Mucosa of stomach (tissue), 1 donor: ENCODE measurements around the gene SHOC2.

Experiments used
- H3K27me3 ChIP-seq: one replicate; pipeline ENCODE4 v1.7.0; 2013; ENCODE audit warnings: mild to moderate bottlenecking, low read length; ENCODE audit not compliant: control insufficient read depth, insufficient read depth
- H3K36me3 ChIP-seq: one replicate; pipeline ENCODE4 v1.7.0; 2013; ENCODE audit warnings: low read length; ENCODE audit not compliant: control insufficient read depth, insufficient read depth
- H3K4me1 ChIP-seq: one replicate; pipeline ENCODE4 v1.7.0; 2013; ENCODE audit warnings: mild to moderate bottlenecking, low read length; ENCODE audit not compliant: control insufficient read depth, insufficient read depth
- H3K4me3 ChIP-seq: one replicate; pipeline ENCODE4 v1.7.0; 2013; ENCODE audit warnings: low read length
- H3K9ac ChIP-seq: one replicate; pipeline ENCODE4 v1.7.0; 2013; ENCODE audit warnings: mild to moderate bottlenecking, low read length, moderate library complexity
- H3K9me3 ChIP-seq: one replicate; pipeline ENCODE4 v1.7.0; 2013; ENCODE audit warnings: mild to moderate bottlenecking, low read length, moderate library complexity; ENCODE audit not compliant: control insufficient read depth
- donor health status: Pancreatic carcinoma.

Gene SHOC2

DNA sequence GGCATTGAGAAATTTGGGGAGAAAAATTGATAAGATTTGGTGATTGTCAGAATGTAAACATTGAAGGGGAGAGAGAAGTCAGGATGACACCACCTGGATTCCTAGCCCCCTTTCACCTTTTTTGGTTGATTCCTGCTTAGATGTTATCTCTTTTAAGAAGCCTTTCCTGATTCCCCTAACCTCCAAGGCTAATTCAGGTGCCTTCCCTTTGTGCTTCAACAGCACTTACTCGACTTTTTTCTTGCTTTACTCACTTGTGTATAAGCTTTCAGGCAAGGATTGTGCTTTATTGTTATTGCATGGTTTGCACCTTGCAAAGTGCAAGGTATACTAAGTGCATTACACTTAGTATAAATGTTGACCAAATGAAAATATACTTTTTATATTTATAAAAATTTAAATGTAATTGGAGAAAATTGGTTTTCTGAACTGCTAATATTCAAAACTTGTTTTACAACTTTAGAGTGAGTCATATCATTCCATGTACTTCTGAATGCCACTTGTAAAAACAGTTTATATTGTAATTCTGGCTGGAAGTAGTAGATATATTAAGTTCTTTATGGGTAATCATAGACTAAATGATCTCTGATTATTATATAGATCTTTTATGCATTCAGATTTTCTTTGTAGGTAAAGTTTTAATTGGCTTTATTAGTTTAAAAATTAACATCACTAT is 13.2 kb downstream of the SHOC2 start:
- no peak overlapping the region for H3K4me3 ChIP-seq
- no peak overlapping the region for H3K9ac ChIP-seq
- H3K36me3 ChIP-seq = no peaks in the 10 kb centered on the region
- peaks cover 16% of the 10 kb centered on the region for H3K4me1 ChIP-seq
- H3K9me3 ChIP-seq = no peaks in the 10 kb centered on the region
- no peaks in the 10 kb centered on the region for H3K27me3 ChIP-seq

DNA sequence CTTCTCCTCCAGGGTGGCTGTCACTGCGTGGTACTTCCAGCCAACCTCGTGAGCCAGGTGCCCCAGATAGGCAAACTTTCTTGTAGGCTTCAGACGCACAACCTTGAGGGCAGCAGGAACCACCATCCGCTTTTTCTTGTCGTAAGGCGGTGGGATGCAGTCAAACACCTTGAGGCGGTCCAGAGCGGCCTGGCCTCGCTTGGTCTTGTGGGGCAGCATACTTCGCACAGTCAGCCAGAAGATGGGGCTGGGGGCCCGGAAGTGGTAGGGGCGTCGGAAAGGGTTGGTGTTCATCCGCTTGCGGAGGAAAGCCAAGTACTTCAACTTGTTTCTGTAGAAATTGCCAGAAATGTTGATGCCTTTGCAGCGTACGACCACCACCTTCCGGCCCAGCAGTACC is 17.4 kb downstream of the SHOC2 start:
- Histone ChIP-seq H3K27me3 (no peaks in the 10 kb centered on the region), H3K9ac (no peak overlapping the region), H3K4me1 (peaks cover 8% of the 10 kb centered on the region), H3K4me3 (no peak overlapping the region), H3K9me3 (no peaks in the 10 kb centered on the region), H3K36me3 (no peaks in the 10 kb centered on the region)

DNA sequence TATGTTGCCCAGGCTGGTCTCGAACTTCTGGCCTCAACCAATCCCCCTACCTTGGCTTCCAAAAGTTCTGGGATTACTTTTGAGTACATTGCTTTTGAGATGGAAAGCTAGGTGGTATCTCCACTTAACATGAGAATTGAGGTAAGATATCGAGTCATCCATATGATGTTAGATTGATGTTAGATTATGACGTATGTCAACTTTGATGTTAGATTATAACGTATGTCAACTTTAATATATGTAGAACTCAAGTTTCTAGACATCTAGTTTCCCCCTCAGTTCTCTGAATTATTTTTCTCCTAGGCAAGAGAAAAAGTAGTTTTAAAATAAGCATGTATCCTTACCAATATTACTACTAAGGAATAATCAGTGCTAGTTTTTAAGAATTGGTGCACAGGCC is 20.0 kb downstream of the SHOC2 start:
- H3K4me3 ChIP-seq = no peak overlapping the region
- H3K4me1 ChIP-seq = no peaks in the 10 kb centered on the region
- no peaks in the 10 kb centered on the region for H3K27me3 ChIP-seq

DNA sequence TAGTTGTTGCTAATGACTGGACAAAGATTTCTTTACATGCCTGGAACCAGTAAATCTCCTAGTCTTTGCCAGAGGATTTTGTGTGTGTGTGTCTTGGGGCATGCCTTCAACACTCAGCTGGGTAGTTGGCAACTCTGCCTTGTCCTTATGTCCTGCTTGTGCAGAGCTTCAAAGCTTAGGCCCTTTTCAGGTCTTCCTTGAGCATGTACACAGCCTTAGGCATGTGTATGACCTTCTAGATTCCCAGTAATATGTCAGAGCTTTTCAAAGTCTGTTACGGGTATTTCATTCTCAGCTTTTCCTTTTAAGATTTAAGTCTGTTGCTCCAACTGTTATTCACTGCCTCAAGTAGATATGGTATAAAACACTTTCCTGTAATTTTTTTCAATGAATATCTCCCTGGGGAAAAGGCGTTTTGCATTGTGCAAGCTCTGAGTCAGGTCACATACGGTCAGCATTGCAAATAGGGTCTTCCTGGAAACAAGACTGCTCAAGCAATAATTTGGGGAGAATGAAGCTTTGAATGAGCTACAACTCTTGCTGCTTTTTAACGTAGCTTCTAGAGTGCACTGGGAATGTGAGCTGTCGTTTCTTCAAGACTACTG is 25.5 kb downstream of the SHOC2 start:
- Histone ChIP-seq H3K9me3 (no peaks in the 10 kb centered on the region), H3K36me3 (no peaks in the 10 kb centered on the region), H3K9ac (no peak overlapping the region), H3K4me1 (no peaks in the 10 kb centered on the region), H3K4me3 (no peak overlapping the region), H3K27me3 (no peaks in the 10 kb centered on the region)

More for the DNA sequence above, 20.0 kb downstream of the SHOC2 start:
- Histone ChIP-seq H3K9me3 (no peaks in the 10 kb centered on the region), H3K36me3 (no peaks in the 10 kb centered on the region), H3K9ac (no peak overlapping the region)

- H3K9me3 ChIP-seq = no peaks in the 10 kb centered on the region
- H3K9ac ChIP-seq = no peak overlapping the region
- no peak overlapping the region for H3K4me3 ChIP-seq
- H3K36me3 ChIP-seq = no peaks in the 10 kb centered on the region
- no peaks in the 10 kb centered on the region for H3K27me3 ChIP-seq
- no peaks in the 10 kb centered on the region for H3K4me1 ChIP-seq
Measured at GRCh38 chr10:110946496-110946895, 27.1 kb downstream of the SHOC2 start.

DNA sequence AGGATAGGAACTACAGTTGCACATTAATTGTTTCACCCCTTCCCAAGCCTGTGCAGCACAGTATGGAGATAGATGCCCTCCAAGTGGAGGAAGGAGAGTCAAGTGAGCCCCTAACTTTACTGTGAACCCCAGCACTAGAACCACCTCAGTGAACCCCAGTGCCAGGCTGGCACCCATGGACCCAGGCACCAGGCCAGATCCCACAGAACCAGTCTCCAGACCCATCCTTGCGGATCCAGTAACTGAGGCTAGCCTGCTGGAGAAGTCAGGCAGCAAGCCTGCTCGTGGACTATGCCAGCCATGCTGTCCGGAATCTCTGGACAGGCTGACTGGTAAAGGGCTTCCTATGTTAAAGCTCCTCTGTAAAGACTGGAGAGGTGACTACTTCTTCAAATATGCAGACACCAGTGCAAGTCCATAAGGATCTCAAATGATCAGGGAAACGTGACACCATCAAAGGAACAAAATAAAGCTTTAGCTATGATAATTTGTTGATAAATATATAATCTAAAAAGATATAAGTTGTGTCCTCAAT is 27.7 kb downstream of the SHOC2 start:
- no peaks in the 10 kb centered on the region for H3K9me3 ChIP-seq
- no peaks in the 10 kb centered on the region for H3K27me3 ChIP-seq
- no peak overlapping the region for H3K4me3 ChIP-seq
- H3K9ac ChIP-seq = no peak overlapping the region
- no peaks in the 10 kb centered on the region for H3K36me3 ChIP-seq
- H3K4me1 ChIP-seq = no peaks in the 10 kb centered on the region

DNA sequence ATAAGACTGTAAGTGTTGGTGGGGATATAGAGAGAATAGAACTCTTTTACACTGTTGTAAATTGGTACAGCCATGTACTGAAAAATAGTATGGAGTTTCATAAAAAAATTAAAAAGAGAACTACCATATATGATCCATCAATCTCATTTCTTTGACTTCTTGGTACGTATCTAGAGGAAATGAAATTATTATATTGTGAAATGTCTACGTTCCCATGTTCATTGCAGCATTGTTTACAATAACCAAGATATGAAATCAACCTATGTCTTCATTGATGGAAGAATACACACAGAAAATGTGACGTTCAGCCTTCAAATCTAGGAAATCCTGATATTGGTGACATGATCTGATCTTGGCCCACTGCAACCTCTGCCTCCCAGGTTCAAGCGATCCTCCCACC is 32.0 kb downstream of the SHOC2 start:
- Histone ChIP-seq H3K27me3 (no peaks in the 10 kb centered on the region), H3K36me3 (no peaks in the 10 kb centered on the region), H3K9ac (no peak overlapping the region), H3K4me3 (no peak overlapping the region), H3K4me1 (no peaks in the 10 kb centered on the region), H3K9me3 (no peaks in the 10 kb centered on the region)

GRCh38 chr10:110957606-110958005 is 38.2 kb downstream of the SHOC2 start:
- H3K9ac ChIP-seq = no peak overlapping the region
- H3K36me3 ChIP-seq = no peaks in the 10 kb centered on the region
- no peak overlapping the region for H3K4me3 ChIP-seq
- no peaks in the 10 kb centered on the region for H3K27me3 ChIP-seq
- no peaks in the 10 kb centered on the region for H3K9me3 ChIP-seq
- H3K4me1 ChIP-seq = no peaks in the 10 kb centered on the region

- no peaks in the 10 kb centered on the region for H3K4me1 ChIP-seq
- no peak overlapping the region for H3K9ac ChIP-seq
- H3K27me3 ChIP-seq = no peaks in the 10 kb centered on the region
- no peak overlapping the region for H3K4me3 ChIP-seq
- H3K9me3 ChIP-seq = no peaks in the 10 kb centered on the region
- no peaks in the 10 kb centered on the region for H3K36me3 ChIP-seq
Measured at GRCh38 chr10:110959379-110960332, 40.3 kb downstream of the SHOC2 start.

- Histone ChIP-seq H3K9me3 (no peaks in the 10 kb centered on the region), H3K36me3 (no peaks in the 10 kb centered on the region), H3K27me3 (no peaks in the 10 kb centered on the region), H3K4me1 (no peaks in the 10 kb centered on the region), H3K9ac (no peak overlapping the region), H3K4me3 (no peak overlapping the region)
Measured at GRCh38 chr10:110960333-110960712, 40.9 kb downstream of the SHOC2 start.

DNA sequence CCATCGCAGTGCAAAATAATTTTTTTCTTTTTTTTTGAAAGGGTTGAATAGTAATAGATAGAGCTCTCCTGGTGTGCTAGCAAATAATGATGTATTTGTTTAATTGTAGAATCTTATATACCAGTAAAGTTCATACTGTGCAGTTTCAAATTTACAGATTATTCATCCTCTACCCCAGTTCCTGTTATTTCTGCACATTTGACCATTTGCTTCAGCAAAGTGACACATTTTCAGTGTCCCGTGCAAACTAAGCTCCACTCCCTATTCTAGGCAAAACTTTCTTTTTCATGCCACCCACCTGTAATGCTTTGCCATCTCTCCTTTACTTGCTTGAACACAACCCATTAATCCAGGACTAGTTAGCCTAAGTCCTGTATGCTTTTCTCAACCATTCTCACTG is 43.0 kb downstream of the SHOC2 start:
- no peak overlapping the region for H3K4me3 ChIP-seq
- no peak overlapping the region for H3K9ac ChIP-seq
- H3K9me3 ChIP-seq = no peaks in the 10 kb centered on the region
- H3K4me1 ChIP-seq = no peaks in the 10 kb centered on the region
- no peaks in the 10 kb centered on the region for H3K36me3 ChIP-seq
- no peaks in the 10 kb centered on the region for H3K27me3 ChIP-seq

DNA sequence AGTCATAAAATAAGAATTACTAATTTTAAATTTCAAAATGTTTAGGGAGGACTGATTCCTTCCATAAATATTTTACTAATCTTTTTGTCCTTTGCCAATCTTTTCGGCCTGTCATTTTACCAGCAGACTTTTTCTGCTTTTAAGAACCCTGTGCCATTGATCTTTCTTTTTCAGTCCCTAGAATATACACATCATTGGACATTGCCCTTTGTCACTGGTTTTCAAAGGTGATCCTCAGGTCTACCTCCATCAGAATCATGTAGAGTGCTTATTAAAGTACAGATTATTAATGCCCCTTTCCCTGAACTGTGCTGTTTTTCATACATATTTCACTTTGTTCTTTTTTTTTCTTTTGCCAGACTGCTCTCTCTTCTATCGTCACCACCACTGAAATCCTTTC is 43.8 kb downstream of the SHOC2 start:
- Histone ChIP-seq H3K9me3 (no peaks in the 10 kb centered on the region), H3K9ac (no peak overlapping the region), H3K4me3 (no peak overlapping the region), H3K36me3 (no peaks in the 10 kb centered on the region), H3K4me1 (no peaks in the 10 kb centered on the region), H3K27me3 (no peaks in the 10 kb centered on the region)
